ENCODE data around the gene NAV2. TPM values are rescaled to one million over a fixed set of nuclear protein-coding genes. Genes with fewer than 3 reads are reported as not detected.

NAV2 gene
- total RNA-seq, 1 experiment from 2014 or later, result 46.3 TPM

DNA sequence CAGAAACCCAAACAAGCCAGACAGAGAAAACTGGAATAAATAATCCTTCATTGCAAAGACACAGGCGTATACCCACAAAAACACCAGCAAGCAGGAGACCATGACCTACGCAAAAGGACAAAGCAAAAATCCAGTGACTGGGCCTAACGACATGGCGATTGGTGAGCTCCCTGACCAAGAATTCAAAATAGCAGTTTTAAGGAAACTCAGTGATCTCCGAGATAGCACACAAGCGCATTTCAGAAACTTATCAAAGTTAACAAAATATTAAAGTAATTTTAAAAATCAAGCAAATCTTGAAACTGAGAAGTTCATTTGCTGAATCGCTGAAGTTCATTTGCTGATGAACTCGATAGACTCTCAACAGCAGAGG lies 420.0 kb downstream of the NAV2 start:
- H2BK15ac ChIP-seq (ENCODE audit: low read depth, low read length), result no peak overlapping the region
- no peak overlapping the region for H2AFZ ChIP-seq (ENCODE audit: low read length)
- H2BK120ac ChIP-seq (ENCODE audit: low read depth, low read length, poor library complexity, severe bottlenecking), result no peak overlapping the region
- no peak overlapping the region for H2BK12ac ChIP-seq (ENCODE audit: insufficient read length, low read depth, low read length)
- no peak overlapping the region for H3T11ph ChIP-seq (ENCODE audit: low read length)
- no peak overlapping the region for H4K5ac ChIP-seq (ENCODE audit: insufficient read length, low read depth, low read length)
- Mint-ChIP-seq H3K36me3 (ENCODE audit: insufficient read depth in 1 of 3, low read depth in 3 of 3) (no peaks in the 10 kb centered on the region), H3K27ac (no peak overlapping the region), H3K9me3 (no peaks in the 10 kb centered on the region), H3K27me3 (ENCODE audit: low read depth) (peaks cover 42% of the 10 kb centered on the region), H3K4me1 (peaks cover 12% of the 10 kb centered on the region in 2 experiments), H3K4me3 (no peak overlapping the region; a peak in 1 of 5 replicates)
- no peak overlapping the region for H3K27ac ChIP-seq (ENCODE audit: insufficient read length, low read depth, low read length)
- H3K23me2 ChIP-seq (ENCODE audit: insufficient read length, low read depth, low read length, poor library complexity, severe bottlenecking), result peaks cover 7% of the 10 kb centered on the region
- no peak overlapping the region for H4K8ac ChIP-seq (replicated peaks; ENCODE audit: insufficient read length, low read depth, low read length)
- H3K9me3 ChIP-seq (ENCODE audit: control insufficient read depth, low read depth, low read length), result no peaks in the 10 kb centered on the region
- H3K14ac ChIP-seq (ENCODE audit: insufficient read depth, low read length), result no peak overlapping the region; the same call in 1 of the 2 replicates
- H3K56ac ChIP-seq (ENCODE audit: insufficient read length, low read depth, low read length), result no peak overlapping the region
- no peaks in the 10 kb centered on the region for H3K4me1 ChIP-seq (ENCODE audit: insufficient read depth, low read length)
- no peak overlapping the region for H2BK5ac ChIP-seq (ENCODE audit: insufficient read length, low read length)
- no CpG with 5 or more reads among the region's 8 CpGs for WGBS (ENCODE audit: extremely low coverage, insufficient read length, low lambda C conversion rate)
- no peaks in the 10 kb centered on the region for H3K79me1 ChIP-seq (ENCODE audit: insufficient read depth, low read depth, low read length, poor library complexity, severe bottlenecking)
- H2AK5ac ChIP-seq (ENCODE audit: insufficient read length, low read length), result no peak overlapping the region
- no peaks in the 10 kb centered on the region for H4K20me1 ChIP-seq (ENCODE audit: control insufficient read depth, insufficient read depth, insufficient read length)
- no peak overlapping the region for H3K9ac ChIP-seq (ENCODE audit: extremely low read depth, insufficient read length, low read length)
- no peak overlapping the region for H3K23ac ChIP-seq (ENCODE audit: insufficient read length, low read depth, low read length)
- no peak for DNase-seq
- no peak overlapping the region for H3K4ac ChIP-seq (ENCODE audit: low read depth, low read length)
- no peak overlapping the region for H4K91ac ChIP-seq (ENCODE audit: insufficient read length, low read depth, low read length)
- H3K79me2 ChIP-seq (ENCODE audit: insufficient read depth, low read length), result no peaks in the 10 kb centered on the region
- H2BK20ac ChIP-seq (ENCODE audit: low read depth, low read length, poor library complexity, severe bottlenecking), result no peak overlapping the region
- TF ChIP-seq, protein P1, sequence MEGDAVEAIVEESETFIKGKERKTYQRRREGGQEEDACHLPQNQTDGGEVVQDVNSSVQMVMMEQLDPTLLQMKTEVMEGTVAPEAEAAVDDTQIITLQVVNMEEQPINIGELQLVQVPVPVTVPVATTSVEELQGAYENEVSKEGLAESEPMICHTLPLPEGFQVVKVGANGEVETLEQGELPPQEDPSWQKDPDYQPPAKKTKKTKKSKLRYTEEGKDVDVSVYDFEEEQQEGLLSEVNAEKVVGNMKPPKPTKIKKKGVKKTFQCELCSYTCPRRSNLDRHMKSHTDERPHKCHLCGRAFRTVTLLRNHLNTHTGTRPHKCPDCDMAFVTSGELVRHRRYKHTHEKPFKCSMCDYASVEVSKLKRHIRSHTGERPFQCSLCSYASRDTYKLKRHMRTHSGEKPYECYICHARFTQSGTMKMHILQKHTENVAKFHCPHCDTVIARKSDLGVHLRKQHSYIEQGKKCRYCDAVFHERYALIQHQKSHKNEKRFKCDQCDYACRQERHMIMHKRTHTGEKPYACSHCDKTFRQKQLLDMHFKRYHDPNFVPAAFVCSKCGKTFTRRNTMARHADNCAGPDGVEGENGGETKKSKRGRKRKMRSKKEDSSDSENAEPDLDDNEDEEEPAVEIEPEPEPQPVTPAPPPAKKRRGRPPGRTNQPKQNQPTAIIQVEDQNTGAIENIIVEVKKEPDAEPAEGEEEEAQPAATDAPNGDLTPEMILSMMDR (conservative IDR thresholded peaks at IDR 0.05), result peak; percentile 28; the same call in 1 of the 3 replicates
- H3K27me3 ChIP-seq (ENCODE audit: insufficient read depth, low read length), result peaks cover 8% of the 10 kb centered on the region; the same call in 1 of the 2 replicates
- peak overlapping the region; percentile 63 for H3K4me2 ChIP-seq (ENCODE audit: insufficient read depth, insufficient read length, low read length)
- no peak overlapping the region for H3K18ac ChIP-seq (ENCODE audit: insufficient read length, low read depth, low read length)
